ELF-1 (cell line): Measurements from ENCODE around the gene FOXN4.

Experiments used
- DNase-seq: peaks from one replicate; pipeline ENCODE4 v3.0.0-alpha.2; 2016; ENCODE audit warnings: low read depth, low spot score

Gene FOXN4

GRCh38 chr12:109305547-109305946 lies 3.5 kb downstream of the FOXN4 start:
- DNase-seq: no peak

GRCh38 chr12:109304485-109304884 lies 4.6 kb downstream of the FOXN4 start:
- no peak for DNase-seq

- no peak for DNase-seq
These were observed 6.3 kb downstream of the FOXN4 start for GRCh38 chr12:109302770-109303169.

- no peak for DNase-seq
These were observed 6.7 kb downstream of the FOXN4 start for GRCh38 chr12:109302358-109302757.

GRCh38 chr12:109301643-109302168 lies 7.4 kb downstream of the FOXN4 start:
- no peak for DNase-seq

GRCh38 chr12:109299849-109300248 lies 9.2 kb downstream of the FOXN4 start:
- DNase-seq: no peak

- DNase-seq: no peak
These were observed 12.7 kb downstream of the FOXN4 start for GRCh38 chr12:109296431-109296830.

- no peak for DNase-seq
These were observed 13.2 kb downstream of the FOXN4 start for GRCh38 chr12:109295764-109296425.

- DNase-seq: no peak
These were observed 14.7 kb downstream of the FOXN4 start for GRCh38 chr12:109294286-109294796.

GRCh38 chr12:109293106-109293505 lies 16.0 kb downstream of the FOXN4 start:
- no peak for DNase-seq

- DNase-seq: no peak
These were observed 16.8 kb downstream of the FOXN4 start for GRCh38 chr12:109292342-109292711.

GRCh38 chr12:109291521-109292341 lies 17.4 kb downstream of the FOXN4 start:
- DNase-seq: peak; percentile 86

- DNase-seq: no peak
These were observed 18.0 kb downstream of the FOXN4 start for GRCh38 chr12:109291117-109291516.

GRCh38 chr12:109290061-109290460 lies 19.0 kb downstream of the FOXN4 start:
- DNase-seq: no peak

GRCh38 chr12:109289551-109289950 lies 19.5 kb downstream of the FOXN4 start:
- DNase-seq: no peak

- DNase-seq: no peak
These were observed 20.1 kb downstream of the FOXN4 start for GRCh38 chr12:109289004-109289403.

GRCh38 chr12:109288571-109288970 lies 20.5 kb downstream of the FOXN4 start:
- no peak for DNase-seq

GRCh38 chr12:109287811-109288469 lies 21.1 kb downstream of the FOXN4 start:
- no peak for DNase-seq

GRCh38 chr12:109287181-109287580 lies 21.9 kb downstream of the FOXN4 start:
- no peak for DNase-seq

- no peak for DNase-seq
These were observed 22.4 kb downstream of the FOXN4 start for GRCh38 chr12:109286652-109287051.

- no peak for DNase-seq
These were observed 22.8 kb downstream of the FOXN4 start for GRCh38 chr12:109286252-109286651.

- no peak for DNase-seq
These were observed 24.7 kb downstream of the FOXN4 start for GRCh38 chr12:109284392-109284791.
